Epithelial cell of esophagus (primary cell): ENCODE measurements around the gene GOLGA6L7.

Source experiments
- DNase-seq: peaks from one replicate; pipeline ENCODE4 v3.0.0; 2010; ENCODE audit warnings: low read depth
- H3K4me3 ChIP-seq: 2 replicates; pipeline ENCODE4 v1.5.1; 2011; ENCODE audit warnings: mild to moderate bottlenecking, low read length, control low read depth
- CTCF ChIP-seq: IDR thresholded peaks from 2 replicates; pipeline ENCODE4 v1.5.1; 2011; ENCODE audit warnings: low read depth, mild to moderate bottlenecking, low read length, control low read depth, inconsistent platforms; ENCODE audit not compliant: insufficient read depth; ENCODE audit errors: missing control alignments

GOLGA6L7 gene

GRCh38 chr15:28881170-28881569 lies 32.7 kb upstream of the GOLGA6L7 start:
- peak; percentile 6 for DNase-seq
- H3K4me3 ChIP-seq = no peak overlapping the region
- TF ChIP-seq CTCF = no peak

- TF ChIP-seq CTCF = no peak
- no peak overlapping the region for H3K4me3 ChIP-seq
- DNase-seq = no peak
Measured at GRCh38 chr15:28880680-28881079, 32.2 kb upstream of the GOLGA6L7 start.

GRCh38 chr15:28879551-28879950 lies 31.1 kb upstream of the GOLGA6L7 start:
- no peak for DNase-seq
- H3K4me3 ChIP-seq = no peak overlapping the region
- TF ChIP-seq CTCF = no peak

GRCh38 chr15:28878209-28878608 lies 29.8 kb upstream of the GOLGA6L7 start:
- no peak for DNase-seq
- TF ChIP-seq CTCF = no peak
- no peak overlapping the region for H3K4me3 ChIP-seq

GRCh38 chr15:28876845-28877185 lies 28.4 kb upstream of the GOLGA6L7 start:
- DNase-seq = no peak
- H3K4me3 ChIP-seq = no peak overlapping the region
- TF ChIP-seq CTCF = no peak

GRCh38 chr15:28876131-28876844 lies 27.8 kb upstream of the GOLGA6L7 start:
- no peak for DNase-seq
- H3K4me3 ChIP-seq = no peak overlapping the region
- no peak for TF ChIP-seq CTCF

- no peak overlapping the region for H3K4me3 ChIP-seq
- DNase-seq = no peak
- TF ChIP-seq CTCF = no peak
Measured at GRCh38 chr15:28875461-28876000, 27.1 kb upstream of the GOLGA6L7 start.
